Liver (tissue), 3 donors: Measurements from ENCODE around the gene NAMPT.

ENCODE experiments used
- ATF3 ChIP-seq: IDR thresholded peaks from 2 replicates; pipeline ENCODE4 v1.6.1; 2016; ENCODE audit warnings: antibody characterized with exemption
- CTCF ChIP-seq: fragments of 150-350 bp; IDR thresholded peaks from 2 replicates; pipeline ENCODE4 v1.5.1; 2017; ENCODE audit warnings: improper control_type of control experiment, low read depth, low read length; ENCODE audit not compliant: missing input control
- EGR1 ChIP-seq, 2 donors: IDR thresholded peaks; 2 replicates each; pipeline ENCODE4 v1.6.1; 2016 to 2018; ENCODE audit warnings: antibody characterized with exemption in 2 of 2, low read depth in 2 of 2
- GABPA ChIP-seq, 2 donors: IDR thresholded peaks in 1 of 2; conservative IDR thresholded peaks in 1 of 2; 2 replicates each; pipeline ENCODE4 v1.6.1; 2016; ENCODE audit warnings: antibody characterized with exemption in 2 of 2, mild to moderate bottlenecking in 1 of 2, moderate library complexity in 1 of 2
- JUND ChIP-seq, 2 donors: IDR thresholded peaks; 2 replicates each; pipeline ENCODE4 v1.6.1; 2016; ENCODE audit warnings: antibody characterized with exemption in 2 of 2
- MAX ChIP-seq: IDR thresholded peaks from 2 replicates; pipeline ENCODE4 v1.6.1; 2016; ENCODE audit warnings: antibody characterized with exemption
- RAD21 ChIP-seq, 2 donors: IDR thresholded peaks; 2 replicates each; pipeline ENCODE4 v1.6.1; 2016; ENCODE audit warnings: antibody characterized with exemption in 2 of 2, mild to moderate bottlenecking in 2 of 2
- REST ChIP-seq: IDR thresholded peaks from 2 replicates; pipeline ENCODE4 v1.6.1; 2016; ENCODE audit warnings: antibody characterized with exemption, mild to moderate bottlenecking
- RXRA ChIP-seq, 2 donors: IDR thresholded peaks; 2 replicates each; pipeline ENCODE4 v1.6.1; 2017 to 2018; ENCODE audit warnings: antibody characterized with exemption in 2 of 2, mild to moderate bottlenecking in 1 of 2
- SP1 ChIP-seq: IDR thresholded peaks from 2 replicates; pipeline ENCODE4 v1.6.1; 2018; ENCODE audit warnings: antibody characterized with exemption, mild to moderate bottlenecking
- TAF1 ChIP-seq: conservative IDR thresholded peaks from 2 replicates; pipeline ENCODE4 v1.6.1; 2016; ENCODE audit warnings: antibody characterized with exemption, mild to moderate bottlenecking
- YY1 ChIP-seq: IDR thresholded peaks from 2 replicates; pipeline ENCODE4 v1.6.1; 2016; ENCODE audit warnings: antibody characterized with exemption, mild to moderate bottlenecking
- TF ChIP-seq, protein P1 (sequence below): IDR thresholded peaks from 2 replicates; pipeline ENCODE4 v1.6.1; 2016; ENCODE audit warnings: antibody characterized with exemption
- donor health status: healthy.
- donor health status: healthy.

GRCh38 chr7:106318482-106318881 lies 33.7 kb upstream of the NAMPT start:
- TF ChIP-seq CTCF, result no peak
- TF ChIP-seq RAD21 (IDR thresholded peaks at IDR 0.05), result no peak
- no peak for TF ChIP-seq MAX
- no peak for TF ChIP-seq SP1
- TF ChIP-seq ATF3, result no peak
- TF ChIP-seq RXRA (IDR thresholded peaks at IDR 0.05), result no peak
- TF ChIP-seq TAF1, result no peak
- no peak for TF ChIP-seq JUND (IDR thresholded peaks at IDR 0.05)
- TF ChIP-seq, protein P1, sequence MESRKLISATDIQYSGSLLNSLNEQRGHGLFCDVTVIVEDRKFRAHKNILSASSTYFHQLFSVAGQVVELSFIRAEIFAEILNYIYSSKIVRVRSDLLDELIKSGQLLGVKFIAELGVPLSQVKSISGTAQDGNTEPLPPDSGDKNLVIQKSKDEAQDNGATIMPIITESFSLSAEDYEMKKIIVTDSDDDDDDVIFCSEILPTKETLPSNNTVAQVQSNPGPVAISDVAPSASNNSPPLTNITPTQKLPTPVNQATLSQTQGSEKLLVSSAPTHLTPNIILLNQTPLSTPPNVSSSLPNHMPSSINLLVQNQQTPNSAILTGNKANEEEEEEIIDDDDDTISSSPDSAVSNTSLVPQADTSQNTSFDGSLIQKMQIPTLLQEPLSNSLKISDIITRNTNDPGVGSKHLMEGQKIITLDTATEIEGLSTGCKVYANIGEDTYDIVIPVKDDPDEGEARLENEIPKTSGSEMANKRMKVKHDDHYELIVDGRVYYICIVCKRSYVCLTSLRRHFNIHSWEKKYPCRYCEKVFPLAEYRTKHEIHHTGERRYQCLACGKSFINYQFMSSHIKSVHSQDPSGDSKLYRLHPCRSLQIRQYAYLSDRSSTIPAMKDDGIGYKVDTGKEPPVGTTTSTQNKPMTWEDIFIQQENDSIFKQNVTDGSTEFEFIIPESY, result no peak
- no peak for TF ChIP-seq GABPA (IDR thresholded peaks at IDR 0.05 in 1 of 2, conservative IDR thresholded peaks at IDR 0.05 in 1 of 2)
- TF ChIP-seq REST, result no peak
- no peak for TF ChIP-seq EGR1 (IDR thresholded peaks at IDR 0.05; ENCODE audit: low read depth in 2 of 2)
- TF ChIP-seq YY1, result no peak
